ENCODE data around the gene SSH2. TPM values are rescaled to one million over a fixed set of nuclear protein-coding genes. Genes with fewer than 3 reads are reported as not detected.

SSH2 gene
- total and polyA plus RNA-seq, 2 experiments from 2014 or later, result 9.9 to 12.7 TPM

DNA sequence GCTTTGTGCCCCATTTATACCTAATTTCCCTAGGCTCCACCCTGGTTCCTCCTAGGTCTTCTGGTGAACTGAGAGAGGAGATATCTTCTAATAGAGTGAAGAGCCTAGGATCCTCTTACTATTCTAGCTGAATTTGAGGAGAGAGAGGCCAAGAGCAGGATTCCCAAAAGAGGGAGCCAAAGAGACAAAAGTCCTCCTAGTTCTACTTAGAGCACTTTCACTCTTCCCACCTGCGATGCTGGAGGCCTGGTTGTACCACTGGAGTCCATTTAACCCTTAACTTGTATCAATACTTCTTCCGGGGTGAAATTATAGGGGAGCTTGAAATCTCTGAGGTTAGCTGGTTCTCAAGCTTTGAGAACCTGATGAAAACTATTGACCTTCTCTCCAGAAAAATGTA lies 3.4 kb upstream of the SSH2 start:
- Histone ChIP-seq H3K79me2 (peaks cover 6% of the 10 kb centered on the region), H3K36me3 (replicated peaks; ENCODE audit: insufficient read depth, low read depth) (no peaks in the 10 kb centered on the region), H2AFZ (no peak overlapping the region), H3K4me1 (ENCODE audit: insufficient read depth) (peaks cover 10% of the 10 kb centered on the region), H3K9me2 (replicated peaks; ENCODE audit: insufficient read depth) (no peaks in the 10 kb centered on the region), H3K4me2 (no peak overlapping the region), H3K27ac (no peak overlapping the region), H3K9me3 (ENCODE audit: low read depth) (no peaks in the 10 kb centered on the region), H3K27me3 (no peaks in the 10 kb centered on the region), H4K20me1 (ENCODE audit: insufficient read depth, poor library complexity, severe bottlenecking) (no peaks in the 10 kb centered on the region), H3K4me3 (no peak overlapping the region)
- WGBS (ENCODE audit: low lambda C conversion rate, missing lambda C conversion rate), result 31% methylated on average over 2 of the region's 2 CpGs
- peak; percentile 23 for DNase-seq (ENCODE audit: low spot score)
- no peak for TF ChIP-seq EZH2phosphoT487 (IDR thresholded peaks at IDR 0.05; ENCODE audit: low read depth, severe bottlenecking, unreplicated experiment)
- TF ChIP-seq, protein P1, sequence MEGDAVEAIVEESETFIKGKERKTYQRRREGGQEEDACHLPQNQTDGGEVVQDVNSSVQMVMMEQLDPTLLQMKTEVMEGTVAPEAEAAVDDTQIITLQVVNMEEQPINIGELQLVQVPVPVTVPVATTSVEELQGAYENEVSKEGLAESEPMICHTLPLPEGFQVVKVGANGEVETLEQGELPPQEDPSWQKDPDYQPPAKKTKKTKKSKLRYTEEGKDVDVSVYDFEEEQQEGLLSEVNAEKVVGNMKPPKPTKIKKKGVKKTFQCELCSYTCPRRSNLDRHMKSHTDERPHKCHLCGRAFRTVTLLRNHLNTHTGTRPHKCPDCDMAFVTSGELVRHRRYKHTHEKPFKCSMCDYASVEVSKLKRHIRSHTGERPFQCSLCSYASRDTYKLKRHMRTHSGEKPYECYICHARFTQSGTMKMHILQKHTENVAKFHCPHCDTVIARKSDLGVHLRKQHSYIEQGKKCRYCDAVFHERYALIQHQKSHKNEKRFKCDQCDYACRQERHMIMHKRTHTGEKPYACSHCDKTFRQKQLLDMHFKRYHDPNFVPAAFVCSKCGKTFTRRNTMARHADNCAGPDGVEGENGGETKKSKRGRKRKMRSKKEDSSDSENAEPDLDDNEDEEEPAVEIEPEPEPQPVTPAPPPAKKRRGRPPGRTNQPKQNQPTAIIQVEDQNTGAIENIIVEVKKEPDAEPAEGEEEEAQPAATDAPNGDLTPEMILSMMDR (IDR thresholded peaks at IDR 0.05; ENCODE audit: poor library complexity), result peak; percentile 28

DNA sequence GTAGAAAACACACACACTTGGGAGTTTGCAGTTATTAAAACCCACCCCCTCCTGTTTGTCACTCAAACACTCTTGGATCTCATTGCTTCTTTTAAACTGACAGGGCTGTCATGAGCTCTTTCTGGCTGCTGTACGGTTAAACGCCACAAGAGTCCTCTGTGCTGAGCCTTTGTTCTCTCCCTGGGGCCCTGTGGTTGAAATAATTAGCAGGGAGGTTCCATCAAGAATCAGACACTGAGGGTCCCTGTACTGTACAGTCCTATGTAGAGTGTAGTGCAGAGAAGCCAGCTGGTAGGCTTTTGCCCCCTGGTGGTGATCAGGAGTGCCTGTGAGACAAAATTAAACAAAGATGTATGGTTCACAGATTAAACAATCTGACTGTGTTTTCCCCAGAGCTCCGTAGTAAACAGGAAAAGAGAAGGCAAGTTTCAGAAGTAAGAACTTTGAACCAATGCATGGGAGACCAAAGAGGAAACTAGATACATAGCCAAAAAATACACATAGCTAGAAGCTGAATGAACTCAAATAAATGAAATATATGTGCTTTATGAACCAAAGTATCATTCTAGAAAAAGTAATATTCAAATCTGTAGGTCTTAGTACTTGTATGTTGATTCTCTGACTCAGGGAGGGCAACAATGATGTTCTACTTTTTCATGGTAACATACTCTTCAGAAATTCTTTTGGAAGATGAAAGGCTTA lies 1.4 kb upstream of the SSH2 start:
- H3K36me3 ChIP-seq (replicated peaks; ENCODE audit: insufficient read depth, low read depth), result no peaks in the 10 kb centered on the region
- no peaks in the 10 kb centered on the region for H3K27me3 ChIP-seq
- H2AFZ ChIP-seq, result peak overlapping the region; percentile 76
- peaks cover 26% of the 10 kb centered on the region for H3K79me2 ChIP-seq
- peak overlapping the region; percentile 96 for H3K4me3 ChIP-seq
- peak overlapping the region; percentile 91 for H3K4me2 ChIP-seq
- WGBS (ENCODE audit: low lambda C conversion rate, missing lambda C conversion rate), result 0% methylated on average over 3 of the region's 3 CpGs
- H3K9me3 ChIP-seq (ENCODE audit: low read depth), result no peaks in the 10 kb centered on the region
- no peaks in the 10 kb centered on the region for H3K9me2 ChIP-seq (replicated peaks; ENCODE audit: insufficient read depth)
- H3K4me1 ChIP-seq (ENCODE audit: insufficient read depth), result peaks cover 17% of the 10 kb centered on the region
- H3K27ac ChIP-seq, result peak overlapping the region; percentile 83
- H4K20me1 ChIP-seq (ENCODE audit: insufficient read depth, poor library complexity, severe bottlenecking), result no peaks in the 10 kb centered on the region
- TF ChIP-seq, protein P1 (IDR thresholded peaks at IDR 0.05; ENCODE audit: poor library complexity), result peak; percentile 88
- TF ChIP-seq EZH2 (IDR thresholded peaks at IDR 0.05; ENCODE audit: borderline replicate concordance) (no peak), EZH2phosphoT487 (IDR thresholded peaks at IDR 0.05; ENCODE audit: low read depth, severe bottlenecking, unreplicated experiment) (no peak)
- DNase-seq (ENCODE audit: low spot score), result peak; percentile 88

DNA sequence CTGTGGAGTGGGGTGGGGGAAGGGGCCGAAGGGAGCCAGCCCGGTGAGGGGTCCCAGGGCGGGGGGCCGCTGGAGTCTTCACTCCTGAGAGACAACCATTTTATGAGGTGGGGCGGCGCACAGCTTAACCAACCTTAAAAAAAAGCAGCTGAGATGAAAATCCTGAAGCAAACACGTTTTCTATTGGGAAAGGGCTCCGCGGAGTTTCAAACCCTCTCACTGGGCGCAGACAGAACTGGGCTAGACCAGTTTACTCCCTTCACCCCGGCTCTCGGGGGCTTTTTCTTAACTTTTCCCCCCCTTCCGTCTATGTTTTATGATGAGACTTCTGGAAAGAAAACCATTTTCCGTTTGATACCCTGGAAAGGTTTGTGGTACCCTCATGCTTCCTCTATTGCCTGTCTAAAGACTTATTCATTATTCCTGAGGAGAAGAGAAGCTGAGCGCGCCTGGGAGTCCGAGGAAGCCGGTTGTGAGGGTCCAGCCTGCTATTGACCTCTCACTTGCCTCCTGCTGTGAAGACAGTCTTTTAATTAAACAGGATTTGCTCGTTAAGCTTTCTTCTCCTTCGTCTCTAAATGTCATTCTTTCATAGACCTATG lies 482 bp upstream of the SSH2 start:
- TF ChIP-seq EZH2phosphoT487 (IDR thresholded peaks at IDR 0.05; ENCODE audit: low read depth, severe bottlenecking, unreplicated experiment), result no peak
- no peak for TF ChIP-seq EZH2 (IDR thresholded peaks at IDR 0.05; ENCODE audit: borderline replicate concordance)
- TF ChIP-seq, protein P1 (IDR thresholded peaks at IDR 0.05; ENCODE audit: poor library complexity), result no peak
- peak overlapping the region; percentile 96 for H3K4me3 ChIP-seq

More for the DNA sequence above, 482 bp upstream of the SSH2 start:
- Histone ChIP-seq H3K36me3 (replicated peaks; ENCODE audit: insufficient read depth, low read depth) (no peaks in the 10 kb centered on the region), H3K4me1 (ENCODE audit: insufficient read depth) (peaks cover 17% of the 10 kb centered on the region), H4K20me1 (ENCODE audit: insufficient read depth, poor library complexity, severe bottlenecking) (no peaks in the 10 kb centered on the region), H3K4me2 (peak overlapping the region; percentile 91), H2AFZ (peak overlapping the region; percentile 76), H3K79me2 (peaks cover 34% of the 10 kb centered on the region), H3K27me3 (no peaks in the 10 kb centered on the region), H3K9me3 (ENCODE audit: low read depth) (no peaks in the 10 kb centered on the region), H3K9me2 (replicated peaks; ENCODE audit: insufficient read depth) (no peaks in the 10 kb centered on the region), H3K27ac (peak overlapping the region; percentile 83)
- under 1% methylated on average over 18 of the region's 20 CpGs for WGBS (ENCODE audit: low lambda C conversion rate, missing lambda C conversion rate)
- DNase-seq (ENCODE audit: low spot score), result no peak
